KBM-7 (cell line): ENCODE results near the gene RNF11.

ENCODE experiments used
- DNase-seq: peaks from one replicate; pipeline ENCODE4 v3.0.0-alpha.2; 2015
- in situ Hi-C: fragments of 300-500 bp; cut with MboI; formaldehyde crosslinking; loops from 2 replicates; pipeline ENCODE4 v1.14.3; 2020; ENCODE audit warnings: low sequenced_read_pairs, low pct_unique_long_range_greater_than_20kb, mixed read lengths

The RNF11 gene

DNA sequence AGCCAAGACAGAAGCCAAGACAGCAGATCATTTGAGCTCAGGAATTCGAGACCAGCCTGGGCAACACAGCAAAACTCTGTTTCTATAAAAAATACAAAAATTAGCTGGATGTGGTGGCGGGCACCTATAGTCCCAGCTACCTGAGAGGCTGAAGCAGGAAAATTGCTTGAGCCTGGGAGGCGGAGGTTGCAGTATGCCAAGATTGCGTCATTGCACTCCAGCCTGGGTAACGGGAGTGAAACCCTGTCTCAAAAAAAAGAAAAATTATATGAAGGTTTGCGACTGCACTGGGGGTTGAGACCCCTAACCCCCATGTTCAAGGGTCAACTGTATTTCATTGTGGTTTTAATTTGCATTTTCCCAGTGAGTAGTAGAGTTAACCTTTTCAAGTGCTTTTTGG is 16.3 kb downstream of the RNF11 start:
- in situ Hi-C loops = no loop called here
- no peak for DNase-seq

DNA sequence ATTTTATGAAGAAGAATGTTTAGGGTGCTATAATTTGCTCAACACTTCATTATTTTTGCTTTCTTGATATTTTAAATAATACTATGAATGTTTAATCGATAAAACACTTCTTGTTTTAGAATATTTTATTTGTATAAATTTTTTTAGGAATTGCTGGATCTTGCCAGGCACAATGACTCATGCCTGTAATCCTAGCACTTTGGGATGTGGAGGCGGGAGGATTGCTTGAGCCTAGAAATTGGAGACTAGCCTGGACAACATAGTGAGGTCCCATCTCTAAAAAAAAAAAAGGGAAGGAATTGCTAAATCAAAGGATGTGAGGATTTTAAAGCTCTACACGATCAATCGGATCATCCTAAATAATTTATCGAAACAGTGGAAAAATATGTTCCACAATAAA is 17.6 kb downstream of the RNF11 start:
- in situ Hi-C loops = no loop called here
- DNase-seq = no peak

DNA sequence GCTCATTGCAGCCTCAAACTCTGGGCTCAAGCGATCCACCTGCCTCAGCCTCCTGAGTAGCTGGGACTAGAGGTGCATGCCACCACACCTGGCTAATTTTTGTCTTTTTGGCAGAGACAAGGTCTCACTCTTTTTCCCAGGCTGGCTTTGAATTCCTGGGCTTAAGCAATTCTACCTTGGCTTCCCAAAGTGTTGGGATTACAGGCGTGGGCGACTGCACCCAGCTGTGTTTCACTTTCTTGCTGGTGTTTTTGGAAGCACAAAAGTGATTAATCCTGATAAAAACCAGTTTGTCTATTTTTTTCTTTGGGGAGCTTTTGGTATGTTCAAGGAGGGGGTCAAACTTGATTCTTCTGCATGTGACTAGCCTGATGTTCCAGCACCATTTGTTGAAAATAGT is 19.3 kb downstream of the RNF11 start:
- DNase-seq = no peak
- in situ Hi-C loops = no loop called here

DNA sequence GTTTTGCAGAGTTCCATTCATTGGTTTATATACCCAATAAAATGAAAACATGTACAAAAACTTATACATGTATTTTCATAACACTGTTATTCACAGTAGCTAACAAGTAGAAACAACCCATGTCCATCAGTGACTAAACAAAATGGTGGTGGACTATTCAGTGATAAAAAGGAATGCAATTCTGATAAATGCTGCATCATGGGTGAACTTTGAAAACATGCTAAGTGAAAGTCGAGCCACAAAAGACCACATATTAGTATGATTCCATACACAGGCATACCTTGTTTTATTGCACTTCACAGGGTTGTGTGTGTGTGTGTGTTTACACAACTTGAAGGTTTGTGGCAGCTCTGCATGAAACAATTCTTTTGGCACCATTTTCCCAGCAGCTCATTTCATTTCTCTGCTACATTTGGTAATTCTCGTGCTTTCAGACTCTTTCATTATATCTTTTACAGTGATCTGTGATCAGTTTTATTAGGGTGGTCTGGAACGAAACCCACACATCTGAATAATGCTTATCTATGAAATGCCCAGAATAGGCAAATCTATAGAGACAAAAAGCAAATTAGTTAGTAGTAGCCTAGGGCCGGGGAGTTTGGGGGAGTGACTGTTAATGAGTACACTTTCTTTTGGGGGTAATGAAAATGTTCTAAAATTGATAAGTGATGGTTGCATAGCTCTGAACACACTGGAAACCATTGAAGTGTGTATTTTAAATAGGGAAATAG is 27.2 kb downstream of the RNF11 start:
- in situ Hi-C loops = no loop called here

GRCh38 chr1:51264451-51264850 is 28.4 kb downstream of the RNF11 start:
- DNase-seq = peak; percentile 45
- in situ Hi-C loops = no loop called here

More for the DNA sequence above, 27.2 kb downstream of the RNF11 start:
- DNase-seq = no peak

DNA sequence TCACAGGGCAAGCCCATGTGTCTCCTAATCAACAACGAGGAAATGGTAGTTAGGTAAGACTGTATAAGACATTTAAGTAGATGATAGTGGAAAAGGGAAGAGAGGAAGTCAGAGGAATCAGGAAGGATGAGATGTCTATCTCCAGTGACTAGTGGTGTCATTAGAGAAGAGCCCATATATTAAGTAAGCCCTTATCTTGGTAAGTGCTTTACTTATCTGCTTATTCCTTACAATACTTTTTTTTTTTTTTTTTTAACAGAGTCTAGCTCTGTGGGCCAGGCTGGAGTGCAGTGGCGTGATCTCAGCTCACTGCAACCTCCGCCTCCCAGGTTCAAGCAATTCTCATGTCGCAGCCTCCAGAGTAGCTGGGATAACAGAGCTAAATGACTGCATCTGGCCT is 29.5 kb downstream of the RNF11 start:
- in situ Hi-C loops = no loop called here
- DNase-seq = peak; percentile 57

DNA sequence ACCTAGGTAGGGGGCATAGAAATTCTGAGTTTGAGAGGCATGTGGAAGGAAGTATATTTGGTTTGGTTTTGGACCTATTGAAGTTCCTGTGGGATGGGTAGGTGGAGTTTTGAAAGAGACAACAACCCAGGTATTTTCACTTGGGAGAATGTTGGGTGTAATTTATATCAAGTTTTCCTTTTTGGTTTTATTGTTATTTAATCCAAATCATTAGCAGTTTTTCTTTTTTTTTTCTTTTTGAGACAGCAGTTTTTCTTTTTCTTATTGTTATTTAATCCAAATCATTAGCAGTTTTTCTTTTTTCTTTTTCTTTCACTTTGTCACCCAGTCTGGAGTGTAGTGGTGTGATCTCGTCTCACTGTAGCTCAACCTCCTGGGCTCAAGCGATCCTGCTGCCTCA is 30.1 kb downstream of the RNF11 start:
- in situ Hi-C loops = no loop called here
- no peak for DNase-seq

GRCh38 chr1:51266791-51267190 is 30.7 kb downstream of the RNF11 start:
- in situ Hi-C loops = no loop called here
- no peak for DNase-seq

GRCh38 chr1:51268634-51269033 is 32.6 kb downstream of the RNF11 start:
- in situ Hi-C loops = no loop called here
- DNase-seq = no peak

- DNase-seq = no peak
- in situ Hi-C loops = no loop called here
Observed at GRCh38 chr1:51270751-51271150, 34.7 kb downstream of the RNF11 start.

- DNase-seq = no peak
- in situ Hi-C loops = no loop called here
Observed at GRCh38 chr1:51272916-51273315, 36.8 kb downstream of the RNF11 start.

GRCh38 chr1:51274676-51275075 is 38.6 kb downstream of the RNF11 start:
- DNase-seq = no peak
- in situ Hi-C loops = no loop called here

GRCh38 chr1:51276286-51276685 is 40.2 kb downstream of the RNF11 start:
- in situ Hi-C loops = no loop called here
- DNase-seq = no peak

DNA sequence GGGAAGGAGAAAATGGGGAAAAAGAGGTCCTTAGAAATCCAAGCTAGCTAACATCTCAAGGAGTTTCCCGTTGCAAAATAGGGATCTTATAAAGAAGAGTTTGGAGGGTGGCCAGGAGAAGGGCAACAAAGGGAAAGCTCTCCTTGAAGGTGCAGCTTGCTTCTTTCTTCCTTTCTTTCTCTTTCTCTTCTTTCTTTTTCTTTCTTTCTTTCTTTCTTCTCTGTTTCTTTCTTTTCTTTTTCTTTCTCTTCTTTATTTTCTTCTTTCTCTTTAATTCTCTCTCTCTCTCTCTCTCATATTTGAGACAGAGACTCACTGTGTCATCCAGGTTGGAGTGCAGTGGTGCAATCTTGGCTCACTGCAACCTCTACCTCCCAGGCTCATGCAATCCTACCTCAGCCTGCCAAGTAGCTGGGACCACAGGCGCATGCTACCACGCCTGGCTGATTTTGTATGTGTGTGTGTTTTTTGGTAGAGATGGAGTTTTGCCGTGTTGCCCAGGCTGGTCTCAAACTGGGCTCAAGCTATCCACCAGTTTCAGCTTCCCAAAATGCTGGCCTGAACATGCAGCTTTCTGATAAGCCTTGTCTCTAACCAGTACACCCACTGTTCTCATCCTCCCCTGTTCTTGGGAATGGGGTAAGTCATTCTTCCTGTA is 44.4 kb downstream of the RNF11 start:
- in situ Hi-C loops = no loop called here
- no peak for DNase-seq

GRCh38 chr1:51281807-51282206 is 45.7 kb downstream of the RNF11 start:
- DNase-seq = no peak
- in situ Hi-C loops = no loop called here

GRCh38 chr1:51282605-51283004 is 46.5 kb downstream of the RNF11 start:
- in situ Hi-C loops = no loop called here
- DNase-seq = no peak

GRCh38 chr1:51283979-51284378 is 47.9 kb downstream of the RNF11 start:
- no peak for DNase-seq
- in situ Hi-C loops = no loop called here

DNA sequence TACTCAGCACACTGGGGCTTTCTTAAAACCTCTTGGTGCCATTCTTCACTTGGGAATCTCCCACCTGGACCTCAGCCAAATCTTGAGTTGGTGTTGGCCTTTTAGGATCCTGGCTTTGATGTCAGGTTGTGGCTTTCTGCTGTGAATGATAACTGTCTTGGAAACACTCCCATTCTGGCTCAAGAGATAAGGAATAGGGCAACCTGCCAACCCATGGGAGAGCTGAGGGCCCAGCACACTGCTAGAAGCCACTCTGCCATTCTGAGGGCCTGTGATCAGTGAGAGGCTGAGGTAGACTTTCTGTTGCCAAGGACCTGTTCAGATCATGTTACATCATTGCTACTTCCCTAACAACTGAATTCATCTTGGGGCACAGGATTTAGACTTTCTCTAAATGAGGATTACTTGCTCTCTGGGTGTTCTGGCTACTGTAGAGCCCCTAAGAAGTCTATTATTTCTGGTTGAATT is 48.4 kb downstream of the RNF11 start:
- in situ Hi-C loops = no loop called here
- DNase-seq = peak; percentile 62

- no peak for DNase-seq
- in situ Hi-C loops = no loop called here
Observed at GRCh38 chr1:51285055-51285454, 49.0 kb downstream of the RNF11 start.

DNA sequence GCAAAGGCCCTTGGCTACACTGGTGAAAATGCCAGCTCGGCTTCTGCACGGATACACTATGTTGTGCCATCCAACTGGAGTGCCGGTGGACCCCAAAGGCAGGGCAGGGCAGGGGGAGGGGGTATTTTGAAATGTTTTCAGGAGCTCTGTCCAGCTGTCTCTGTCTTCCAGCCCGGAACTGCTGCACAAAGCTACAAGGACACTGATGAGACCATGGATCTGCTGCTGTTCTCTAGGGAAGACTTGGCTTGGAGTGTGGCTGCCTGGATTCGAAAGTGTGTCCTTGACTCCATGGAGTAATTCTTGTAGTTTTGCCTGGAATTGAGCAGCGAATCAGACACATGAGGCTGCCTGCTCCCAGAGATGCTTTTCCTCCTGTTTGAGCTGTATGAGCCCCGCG is 51.9 kb downstream of the RNF11 start:
- in situ Hi-C loops = no loop called here

GRCh38 chr1:51288578-51288977 is 52.5 kb downstream of the RNF11 start:
- DNase-seq = no peak
- in situ Hi-C loops = no loop called here

More for the DNA sequence above, 51.9 kb downstream of the RNF11 start:
- no peak for DNase-seq
